ENCODE results near the gene CHRM2.

- TF ChIP-seq CTCF (conservative IDR thresholded peaks at IDR 0.05 in 1 of 2, IDR thresholded peaks at IDR 0.05 in 1 of 2; ENCODE audit: low read depth in 1 of 2, low read length in 2 of 2) (no peak), EZH2 (IDR thresholded peaks at IDR 0.05; ENCODE audit: low read length, missing control alignments) (no peak)
Measured at GRCh38 chr7:137015015-137015414, 146.6 kb downstream of the CHRM2 start.
